Stimulated activated CD8-positive, alpha-beta memory T cell treated with anti-CD3 and anti-CD28 coated beads, Interleukin-4, amount 100 ng/mL, for 4 hours (primary cell): ENCODE data around the gene CNTN2.

Experiments
- DNase-seq, 2 donors: peaks; one replicate each; pipeline ENCODE4 v3.0.0-alpha.2; 2020; ENCODE audit warnings: low read depth in 2 of 2, low spot score in 1 of 2

CNTN2 gene

DNA sequence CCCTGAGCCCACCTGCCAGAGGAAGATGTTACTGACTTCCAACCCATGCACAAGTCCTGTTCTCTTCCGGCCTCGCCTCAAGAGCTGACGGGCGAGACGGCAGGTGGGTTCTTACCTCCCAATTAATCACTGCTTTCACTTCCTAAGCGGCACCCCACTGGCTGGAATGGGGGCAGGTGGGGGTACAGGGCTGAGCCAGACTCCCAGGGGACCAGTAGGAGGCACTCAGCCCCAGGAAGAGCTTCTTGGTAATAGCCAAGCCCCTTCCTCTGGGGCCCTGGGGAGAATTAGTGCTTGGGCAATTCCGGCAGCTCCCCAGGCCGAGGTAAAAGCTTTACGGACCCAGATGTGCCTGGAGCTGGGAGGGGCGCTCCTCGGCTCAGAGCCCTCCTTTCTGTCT is 9.7 kb downstream of the CNTN2 start:
- DNase-seq: no peak

DNA sequence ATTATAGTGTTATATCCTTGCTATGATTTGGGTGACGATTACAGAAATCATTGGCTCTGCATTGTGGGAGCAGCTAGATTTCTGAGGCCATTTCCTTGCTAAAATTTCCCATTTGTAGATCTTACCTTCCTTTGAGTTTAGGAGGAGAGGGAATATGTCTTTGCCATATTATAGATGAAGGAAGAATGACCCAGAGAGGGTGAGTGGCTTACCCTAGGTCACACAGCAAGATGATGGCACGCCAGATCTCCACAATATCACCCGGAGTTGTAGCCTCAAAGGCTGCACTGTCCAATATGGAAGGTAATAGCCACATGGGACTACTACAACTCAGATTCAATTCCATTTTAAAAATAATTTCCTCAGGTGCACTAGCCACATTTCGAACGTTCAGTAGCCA is 10.3 kb downstream of the CNTN2 start:
- DNase-seq: no peak

DNA sequence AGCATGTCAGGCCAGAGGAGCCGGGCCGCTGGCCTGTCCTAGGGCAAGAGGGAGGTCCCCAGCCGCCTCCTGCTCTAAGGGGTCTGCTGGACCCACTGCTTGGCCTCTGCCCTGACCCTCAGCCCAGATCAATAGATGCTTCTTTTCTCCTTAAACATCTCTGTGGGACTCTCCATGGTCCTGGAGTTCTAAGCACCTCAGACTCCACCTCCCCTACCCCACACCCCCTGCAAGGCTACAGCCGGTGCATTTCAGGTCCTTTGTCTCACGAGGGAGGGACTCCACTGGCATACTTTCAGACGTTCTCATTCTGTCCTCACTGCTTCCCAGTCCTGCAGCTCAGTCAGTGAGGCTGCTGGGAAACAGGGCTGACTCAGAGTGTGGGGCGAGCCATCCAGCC is 11.0 kb downstream of the CNTN2 start:
- DNase-seq: no peak

DNA sequence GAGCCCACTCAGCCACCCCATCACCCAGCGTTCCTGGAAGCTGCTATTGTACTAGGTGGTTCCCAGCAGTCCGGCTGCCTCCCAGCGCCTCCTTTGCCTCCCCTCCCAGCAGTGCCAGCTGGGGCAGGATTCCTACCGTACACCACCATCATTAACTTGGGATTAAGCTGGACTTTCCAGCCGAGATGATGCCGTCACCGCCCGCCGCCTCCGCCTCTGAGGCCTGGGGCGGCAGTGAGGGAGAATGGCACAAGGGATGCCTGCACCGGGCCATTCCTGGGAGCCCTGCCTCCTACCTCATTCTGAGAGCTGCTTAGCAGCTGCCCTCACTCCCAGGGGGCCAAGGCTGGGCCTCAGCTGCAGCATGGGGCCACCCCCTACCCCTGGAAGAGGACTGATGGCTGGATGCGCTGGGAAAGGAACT is 13.2 kb downstream of the CNTN2 start:
- no peak for DNase-seq

DNA sequence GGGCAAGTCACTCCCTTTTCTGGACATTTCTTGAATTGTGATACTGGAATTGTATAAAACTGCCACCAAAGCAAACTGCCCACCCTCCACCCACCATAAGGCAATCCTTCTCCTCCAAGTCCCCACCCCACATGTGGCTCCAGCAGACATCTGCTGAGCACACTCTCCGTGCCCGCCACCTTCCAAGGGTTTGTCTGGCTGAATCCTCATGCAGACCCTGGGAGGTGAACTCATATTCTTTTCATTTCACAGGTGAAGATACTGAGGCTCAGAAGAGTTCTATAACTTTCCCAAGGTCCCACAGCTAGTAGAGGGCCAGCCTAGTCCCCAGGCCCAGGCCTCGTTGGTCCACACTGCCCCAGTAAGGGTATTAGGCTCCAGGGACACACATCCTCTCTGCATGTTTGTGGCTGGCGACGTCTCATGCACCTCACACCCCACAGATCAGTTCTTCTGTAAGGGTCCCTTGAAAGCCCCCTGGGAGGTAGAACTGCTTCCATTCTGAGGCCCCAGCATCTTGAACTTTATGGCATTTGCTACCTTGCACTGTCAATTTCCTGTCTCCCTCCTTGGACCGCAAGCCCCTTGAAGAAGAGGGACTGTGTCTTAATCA is 14.1 kb downstream of the CNTN2 start:
- DNase-seq: no peak

DNA sequence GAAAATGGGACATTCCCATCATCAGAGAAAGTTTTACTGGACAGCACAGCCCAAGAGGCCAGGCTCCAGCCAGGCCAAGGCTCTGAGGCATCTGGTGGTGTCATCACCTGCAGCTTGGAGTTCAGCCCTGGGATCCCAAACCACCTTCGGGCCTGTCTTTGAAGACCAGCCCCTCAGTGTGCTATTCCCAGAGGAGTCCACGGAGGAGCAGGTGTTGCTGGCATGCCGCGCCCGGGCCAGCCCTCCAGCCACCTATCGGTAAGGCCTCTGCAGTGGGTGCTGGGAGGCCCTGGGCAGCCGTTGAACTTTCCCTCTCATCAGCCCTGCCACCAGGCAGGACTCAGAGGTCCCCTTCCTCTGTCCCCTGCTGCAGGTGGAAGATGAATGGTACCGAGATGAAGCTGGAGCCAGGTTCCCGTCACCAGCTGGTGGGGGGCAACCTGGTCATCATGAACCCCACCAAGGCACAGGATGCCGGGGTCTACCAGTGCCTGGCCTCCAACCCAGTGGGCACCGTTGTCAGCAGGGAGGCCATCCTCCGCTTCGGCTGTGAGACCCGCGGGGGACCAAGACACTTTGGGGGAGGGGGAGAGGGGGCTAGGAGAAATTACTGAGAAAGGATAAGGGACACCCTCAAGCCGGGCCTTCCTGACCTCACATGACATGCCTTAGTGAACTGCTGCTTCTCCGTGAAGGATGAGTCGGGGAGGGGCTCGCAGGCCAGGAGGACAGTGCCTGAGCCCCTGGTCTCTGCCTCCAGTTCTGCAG is 15.0 kb downstream of the CNTN2 start:
- DNase-seq: no peak

DNA sequence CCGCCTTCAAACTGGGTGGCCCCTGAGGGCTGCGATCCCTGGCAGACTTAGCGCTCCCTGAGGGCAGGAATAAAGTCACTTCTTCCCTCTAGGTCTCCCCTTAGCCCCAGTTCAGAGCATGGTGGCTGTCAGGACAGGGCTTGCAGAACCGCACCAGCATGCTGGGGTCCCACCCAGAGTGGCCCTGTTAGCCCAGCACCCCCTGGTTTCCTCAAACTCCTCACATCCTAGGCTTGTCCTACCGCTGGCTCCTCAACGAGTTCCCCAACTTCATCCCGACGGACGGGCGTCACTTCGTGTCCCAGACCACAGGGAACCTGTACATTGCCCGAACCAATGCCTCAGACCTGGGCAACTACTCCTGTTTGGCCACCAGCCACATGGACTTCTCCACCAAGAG is 15.8 kb downstream of the CNTN2 start:
- no peak for DNase-seq

DNA sequence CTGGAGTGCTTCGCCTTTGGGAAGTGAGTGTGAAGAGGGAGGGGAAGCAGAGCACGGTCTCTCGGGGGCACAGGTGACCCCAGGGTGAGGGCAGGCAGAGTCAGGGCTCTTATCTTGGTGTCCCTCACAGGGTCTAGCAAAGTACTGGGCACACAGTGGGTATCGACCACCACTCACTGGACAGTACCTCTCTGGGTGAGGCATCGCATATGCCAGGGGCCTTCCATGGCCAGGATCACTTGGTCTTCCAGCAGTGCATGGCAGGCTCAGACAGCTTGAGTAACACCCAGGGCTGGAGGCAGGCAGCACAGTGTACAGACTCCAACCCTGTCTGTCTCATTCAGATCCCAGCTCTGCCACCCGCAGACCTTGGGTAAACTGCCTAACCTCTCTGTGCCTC is 16.6 kb downstream of the CNTN2 start:
- DNase-seq: no peak

DNA sequence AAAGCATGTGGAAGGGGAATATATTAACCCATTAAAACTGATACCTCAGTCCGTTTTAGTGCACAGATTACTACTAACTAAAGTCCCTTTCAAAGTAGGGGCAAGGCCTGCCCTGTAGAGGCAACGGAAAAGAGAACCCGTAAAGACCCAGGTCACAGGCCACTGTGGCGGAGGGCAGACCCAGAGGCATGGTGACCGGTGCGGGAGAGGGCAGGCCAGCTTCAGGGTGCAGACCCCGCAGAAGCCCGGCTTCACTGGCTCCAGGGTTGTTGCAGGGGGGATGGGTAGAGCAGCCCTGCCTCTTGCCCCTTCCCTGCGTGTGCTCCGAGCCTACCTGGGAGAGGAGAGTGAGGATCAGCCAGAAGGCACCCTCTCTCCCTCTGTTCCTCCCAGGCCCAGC is 17.7 kb downstream of the CNTN2 start:
- DNase-seq: no peak

DNA sequence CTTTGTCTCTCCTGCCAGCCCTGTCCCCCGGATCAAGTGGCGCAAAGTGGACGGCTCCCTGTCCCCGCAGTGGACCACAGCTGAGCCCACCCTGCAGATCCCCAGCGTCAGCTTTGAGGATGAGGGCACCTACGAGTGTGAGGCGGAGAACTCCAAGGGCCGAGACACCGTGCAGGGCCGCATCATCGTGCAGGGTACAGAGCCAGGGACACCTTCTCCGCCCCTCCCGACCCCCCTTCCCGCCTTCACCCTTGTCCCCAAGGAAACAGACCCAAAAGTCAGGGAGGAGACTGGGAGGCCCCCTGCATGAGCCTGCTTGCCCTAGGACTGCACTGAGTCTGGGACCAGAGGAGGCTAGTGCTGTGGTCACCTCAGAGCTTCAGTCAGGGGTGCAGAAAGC is 18.2 kb downstream of the CNTN2 start:
- DNase-seq: no peak

DNA sequence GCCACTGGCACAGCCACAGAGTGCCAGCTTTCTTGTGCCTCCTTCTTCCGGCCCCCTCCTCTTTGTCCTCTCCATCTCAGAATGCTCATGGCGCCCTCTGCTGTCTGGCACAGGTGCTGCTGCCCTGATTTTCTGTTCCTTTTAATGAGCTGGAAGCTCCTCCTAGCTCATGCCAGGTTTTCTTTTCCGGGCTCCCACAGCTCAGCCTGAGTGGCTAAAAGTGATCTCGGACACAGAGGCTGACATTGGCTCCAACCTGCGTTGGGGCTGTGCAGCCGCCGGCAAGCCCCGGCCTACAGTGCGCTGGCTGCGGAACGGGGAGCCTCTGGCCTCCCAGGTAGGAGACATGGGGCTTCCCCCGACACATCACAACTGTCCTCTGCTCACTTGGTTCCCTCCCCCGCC is 18.7 kb downstream of the CNTN2 start:
- peak; percentile 13 to 27 for DNase-seq

DNA sequence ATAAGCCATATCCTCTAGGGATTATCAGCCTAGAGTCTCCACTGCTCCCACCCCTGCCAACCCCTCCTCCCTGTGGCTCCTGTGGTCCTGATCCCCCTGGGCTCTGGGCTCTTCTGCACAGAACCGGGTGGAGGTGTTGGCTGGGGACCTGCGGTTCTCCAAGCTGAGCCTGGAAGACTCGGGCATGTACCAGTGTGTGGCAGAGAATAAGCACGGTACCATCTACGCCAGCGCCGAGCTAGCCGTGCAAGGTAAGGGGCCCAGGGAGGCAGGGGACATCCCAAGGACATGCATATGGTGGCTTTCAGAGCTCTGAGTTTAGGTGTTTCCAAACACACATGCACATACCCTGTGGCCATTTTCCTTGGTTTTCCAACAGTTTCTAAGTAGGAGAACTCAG is 19.3 kb downstream of the CNTN2 start:
- no peak for DNase-seq

DNA sequence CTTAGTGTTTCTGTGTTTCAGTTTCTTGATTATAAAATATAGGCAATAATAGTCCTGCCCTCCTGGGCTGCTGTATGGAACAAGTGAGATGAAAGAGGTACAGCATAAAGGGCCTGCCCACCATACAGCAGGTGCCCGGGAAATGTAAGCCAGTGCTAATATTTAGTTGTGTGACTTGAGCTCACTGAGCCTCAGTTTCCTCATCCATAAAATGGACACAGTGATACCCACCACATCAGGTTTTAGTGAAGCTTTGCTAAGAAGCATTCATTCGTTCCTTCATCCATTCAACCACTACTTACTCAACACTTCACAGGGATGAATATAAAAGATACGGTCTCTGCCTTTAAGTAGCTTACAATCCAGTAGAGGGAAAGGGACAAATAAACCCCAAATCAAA is 19.9 kb downstream of the CNTN2 start:
- DNase-seq: no peak

DNA sequence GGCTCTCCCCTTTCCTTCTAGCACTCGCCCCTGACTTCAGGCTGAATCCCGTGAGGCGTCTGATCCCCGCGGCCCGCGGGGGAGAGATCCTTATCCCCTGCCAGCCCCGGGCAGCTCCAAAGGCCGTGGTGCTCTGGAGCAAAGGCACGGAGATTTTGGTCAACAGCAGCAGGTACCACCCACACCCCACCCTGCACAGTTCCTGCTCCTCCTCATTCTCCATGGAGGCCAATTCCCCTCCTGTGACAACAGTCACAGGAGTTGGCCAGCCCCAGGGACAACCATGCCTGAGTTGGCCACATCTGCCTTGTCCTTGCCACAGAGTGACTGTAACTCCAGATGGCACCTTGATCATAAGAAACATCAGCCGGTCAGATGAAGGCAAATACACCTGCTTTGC is 21.3 kb downstream of the CNTN2 start:
- DNase-seq: no peak

DNA sequence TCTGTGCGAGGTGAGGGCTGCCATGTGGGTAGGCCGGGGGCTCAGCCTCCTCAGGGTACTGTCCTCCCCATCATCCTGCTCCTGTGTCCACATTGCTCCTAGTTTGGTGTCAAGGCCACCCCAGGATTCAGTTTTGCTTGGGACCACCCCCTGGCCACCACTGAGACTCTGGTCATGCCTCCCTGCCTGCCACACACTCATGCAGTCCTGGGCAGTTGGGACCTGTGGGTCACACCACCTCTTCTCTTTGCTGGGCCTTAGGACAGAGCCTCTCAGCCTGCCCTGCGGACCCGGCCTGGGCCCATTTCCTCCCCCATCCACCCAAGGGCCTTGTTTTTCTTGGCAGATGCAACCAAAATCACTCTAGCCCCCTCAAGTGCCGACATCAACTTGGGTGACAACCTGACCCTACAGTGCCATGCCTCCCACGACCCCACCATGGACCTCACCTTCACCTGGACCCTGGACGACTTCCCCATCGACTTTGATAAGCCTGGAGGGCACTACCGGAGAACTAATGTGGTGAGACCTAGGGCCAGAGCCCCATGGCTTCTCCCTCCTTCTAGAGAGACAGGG is 21.8 kb downstream of the CNTN2 start:
- no peak for DNase-seq

DNA sequence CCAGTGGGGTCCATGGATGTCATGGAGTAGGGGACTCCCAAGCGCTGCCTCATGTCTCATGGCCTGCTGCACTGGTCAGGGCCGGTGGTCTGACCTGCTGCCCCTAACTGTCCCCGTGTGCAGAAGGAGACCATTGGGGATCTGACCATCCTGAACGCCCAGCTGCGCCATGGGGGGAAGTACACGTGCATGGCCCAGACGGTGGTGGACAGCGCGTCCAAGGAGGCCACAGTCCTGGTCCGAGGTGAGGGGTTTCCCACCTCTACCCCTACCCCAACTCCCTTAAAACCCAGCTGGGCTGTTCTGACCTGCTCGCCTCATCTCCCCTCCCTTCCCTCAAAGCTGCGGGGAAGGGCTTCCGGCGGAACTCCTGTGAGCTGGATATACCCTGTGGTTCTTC is 22.7 kb downstream of the CNTN2 start:
- DNase-seq: no peak

DNA sequence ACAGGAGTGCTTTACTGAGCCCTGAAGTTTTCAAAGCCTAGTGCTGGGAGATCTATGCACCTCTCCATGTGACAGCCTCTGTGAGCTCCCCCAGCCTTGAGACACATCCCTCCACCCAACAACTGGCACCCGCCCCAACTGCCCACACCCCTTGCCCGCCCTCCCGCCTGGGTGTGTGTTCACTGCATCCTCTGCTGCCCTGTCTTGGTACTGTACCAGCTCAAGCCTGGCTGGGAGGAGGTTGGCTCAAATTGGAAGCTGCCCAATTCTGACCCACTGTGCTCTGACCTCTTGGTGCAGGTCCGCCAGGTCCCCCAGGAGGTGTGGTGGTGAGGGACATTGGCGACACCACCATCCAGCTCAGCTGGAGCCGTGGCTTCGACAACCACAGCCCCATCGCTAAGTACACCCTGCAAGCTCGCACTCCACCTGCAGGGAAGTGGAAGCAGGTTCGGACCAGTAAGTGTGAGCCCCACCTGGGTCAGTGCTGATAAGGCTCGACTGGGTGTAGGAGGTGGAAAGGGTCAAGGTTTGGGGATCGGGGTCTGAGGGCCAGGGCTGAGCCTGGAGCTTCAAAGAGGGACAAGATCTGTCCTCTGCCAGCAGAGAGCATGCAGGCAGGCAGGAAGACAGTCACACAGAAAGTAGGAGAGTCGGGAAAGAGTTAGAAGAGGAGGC is 23.3 kb downstream of the CNTN2 start:
- DNase-seq: no peak

DNA sequence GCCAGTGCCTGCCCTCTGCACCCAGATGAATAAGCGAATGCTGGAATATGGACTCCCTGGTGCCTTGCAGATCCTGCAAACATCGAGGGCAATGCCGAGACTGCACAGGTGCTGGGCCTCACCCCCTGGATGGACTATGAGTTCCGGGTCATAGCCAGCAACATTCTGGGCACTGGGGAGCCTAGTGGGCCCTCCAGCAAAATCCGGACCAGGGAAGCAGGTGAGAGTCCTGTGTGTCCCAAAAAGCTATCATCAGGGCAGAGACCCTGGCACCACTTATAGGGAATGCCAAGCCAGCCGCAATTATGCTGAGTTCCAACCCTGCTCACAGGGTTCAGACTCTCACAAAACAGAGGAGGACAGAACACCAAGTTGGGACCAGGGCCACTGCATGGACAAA is 24.0 kb downstream of the CNTN2 start:
- DNase-seq: no peak

DNA sequence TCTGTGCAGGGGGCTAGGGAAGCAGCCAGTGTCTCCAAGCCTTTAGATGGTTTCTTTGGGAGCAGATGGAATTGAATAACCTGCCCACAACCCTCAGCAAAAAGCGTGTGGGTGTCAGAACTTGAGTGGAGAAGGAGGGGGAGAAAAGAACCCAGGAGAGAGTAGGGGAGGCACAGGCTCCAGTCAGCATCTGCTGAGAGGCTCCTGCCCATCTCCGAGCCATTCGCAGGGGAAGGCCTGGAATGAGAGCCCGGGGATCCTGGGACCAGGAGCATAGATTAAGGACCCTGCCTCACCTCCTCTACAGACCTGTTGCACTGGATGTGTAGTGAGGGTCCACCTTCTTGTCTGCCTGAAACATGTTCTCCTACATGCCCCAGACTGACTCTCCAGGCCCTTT is 25.0 kb downstream of the CNTN2 start:
- no peak for DNase-seq

DNA sequence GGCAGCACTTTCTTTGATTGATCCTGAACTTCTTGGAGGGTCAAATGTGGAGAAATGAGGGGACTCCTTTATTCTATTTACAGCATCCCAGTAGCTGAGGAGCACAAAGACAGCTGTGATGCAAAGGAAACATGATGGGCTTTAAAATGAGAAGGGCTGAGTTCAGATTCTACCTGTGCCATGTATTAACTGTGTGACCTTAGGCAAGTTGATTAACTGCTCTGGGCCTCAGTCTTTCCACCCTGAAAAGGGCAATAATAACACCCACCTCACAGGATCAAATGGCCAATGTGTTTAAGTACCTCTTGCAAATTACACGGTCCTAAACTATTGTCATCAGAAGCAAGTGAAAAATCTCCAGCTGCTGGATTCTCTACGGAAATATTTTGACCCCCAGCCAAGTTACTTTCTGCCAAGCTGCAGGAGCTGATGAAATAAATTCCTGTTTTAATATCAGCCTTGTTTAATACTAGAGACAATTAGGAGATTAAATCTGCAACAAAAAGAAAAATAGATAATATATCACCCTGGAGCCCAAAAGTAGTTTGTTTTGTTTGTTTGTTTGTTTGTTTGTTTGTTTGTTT is 25.5 kb downstream of the CNTN2 start:
- no peak for DNase-seq

DNA sequence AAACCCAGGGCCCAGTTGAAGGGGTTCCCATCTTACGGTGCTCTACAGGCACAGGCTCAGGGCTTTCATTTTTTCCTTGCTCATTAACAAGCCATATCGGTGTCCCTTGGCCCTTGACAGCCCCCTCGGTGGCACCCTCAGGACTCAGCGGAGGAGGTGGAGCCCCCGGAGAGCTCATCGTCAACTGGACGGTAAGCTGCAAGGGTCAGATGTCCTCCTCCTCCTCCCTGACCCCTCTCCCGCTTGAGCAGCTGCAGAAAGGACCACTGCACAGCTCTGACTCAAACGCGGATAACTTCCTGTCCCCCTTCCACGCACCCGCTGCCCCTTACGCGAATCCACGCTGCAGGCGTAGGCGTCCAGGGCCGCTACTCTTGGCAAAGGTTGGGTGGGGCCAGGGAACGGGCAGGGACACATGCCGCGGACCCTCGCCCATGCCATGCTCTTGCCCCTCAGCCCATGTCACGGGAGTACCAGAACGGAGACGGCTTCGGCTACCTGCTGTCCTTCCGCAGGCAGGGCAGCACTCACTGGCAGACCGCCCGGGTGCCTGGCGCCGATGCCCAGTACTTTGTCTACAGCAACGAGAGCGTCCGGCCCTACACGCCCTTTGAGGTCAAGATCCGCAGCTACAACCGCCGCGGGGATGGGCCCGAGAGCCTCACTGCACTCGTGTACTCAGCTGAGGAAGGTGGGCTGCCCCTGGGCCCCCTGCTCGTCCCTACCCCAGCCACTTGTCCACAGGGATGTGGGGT is 26.5 kb downstream of the CNTN2 start:
- DNase-seq: no peak
